Lower leg skin (tissue), 4 donors: ENCODE data around the gene XKR7. TPM values are rescaled to one million over a fixed set of nuclear protein-coding genes. Genes with fewer than 3 reads are reported as not detected.
"Not testable (repeated sequence)": the region's sequence is repeated elsewhere in the genome, so short reads cannot be mapped to it uniquely, and the experiment has no call there.

Experiments used
- DNase-seq, 2 donors: peaks; one replicate each; pipeline ENCODE4 v3.0.0-alpha.2; 2019; ENCODE audit warnings: low spot score in 2 of 2
- H3K4me3 ChIP-seq: fragments of 200-600 bp; sonication (generic); 2 replicates; pipeline ENCODE4 v1.5.1; 2017; ENCODE audit warnings: mild to moderate bottlenecking, low read depth; ENCODE audit not compliant: poor library complexity, severe bottlenecking
- POLR2A ChIP-seq, 2 donors: fragments of 450-650 bp; IDR thresholded peaks; one replicate each; pipeline ENCODE4 v1.6.1; 2016 to 2017; ENCODE audit warnings: antibody characterized with exemption in 2 of 2, mild to moderate bottlenecking in 1 of 2, moderate library complexity in 1 of 2
- WGBS, 2 donors: methylation state at CpG; one replicate each; pipeline ENCODE4 v1.1.5; 2018; 5-methylcytosine and 5-hydroxymethylcytosine counted together
- intact Hi-C: fragments of 100-400 bp; cut with DNase I; formaldehyde crosslinking; loops from one replicate; pipeline ENCODE4 v1.15.0; 2023; ENCODE audit warnings: low total_unique reads
- total RNA-seq, 4 donors: library from RNA; depleted of rRNA; stranded (reverse); fragments of >200 nt; gene quantifications; one replicate each; pipeline ENCODE4 v1.1.0, GENCODE V29; 2016
- TF ChIP-seq, protein P1 (sequence below), 3 donors: fragments of 450-650 bp; IDR thresholded peaks; one replicate each; pipeline ENCODE4 v1.5.1; 2016; ENCODE audit warnings: antibody characterized with exemption in 3 of 3, mild to moderate bottlenecking in 3 of 3, moderate library complexity in 2 of 3

XKR7 gene
- total RNA-seq, 4 donors from 2014 or later: not detected

DNA sequence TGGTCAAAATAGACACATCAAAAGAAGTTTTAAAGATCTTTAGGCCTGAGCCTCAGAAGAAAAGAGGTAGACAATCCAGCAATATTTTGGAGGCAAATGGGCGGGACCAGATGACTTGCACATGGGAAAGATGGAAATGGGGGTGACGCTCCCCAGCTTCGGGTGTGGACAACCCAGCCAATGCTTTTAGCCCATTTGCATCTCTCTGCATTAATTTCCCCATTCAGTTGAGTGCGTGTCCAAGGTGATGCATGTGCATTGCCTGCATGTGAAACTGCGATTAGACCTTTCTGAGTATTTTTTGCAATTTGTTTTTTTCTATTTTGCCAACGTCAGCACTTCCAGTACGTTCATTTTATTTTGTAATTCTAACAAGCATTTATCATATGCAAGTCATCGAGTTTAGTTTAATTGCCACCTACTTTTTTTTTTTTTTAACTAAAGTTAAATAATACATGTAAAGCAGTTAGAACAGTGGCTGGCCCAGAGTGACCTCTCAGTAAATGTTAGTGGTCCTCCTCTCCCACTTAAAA lies 40.3 kb upstream of the XKR7 start:
- intact Hi-C loops: no loop called here
- TF ChIP-seq, protein P1, sequence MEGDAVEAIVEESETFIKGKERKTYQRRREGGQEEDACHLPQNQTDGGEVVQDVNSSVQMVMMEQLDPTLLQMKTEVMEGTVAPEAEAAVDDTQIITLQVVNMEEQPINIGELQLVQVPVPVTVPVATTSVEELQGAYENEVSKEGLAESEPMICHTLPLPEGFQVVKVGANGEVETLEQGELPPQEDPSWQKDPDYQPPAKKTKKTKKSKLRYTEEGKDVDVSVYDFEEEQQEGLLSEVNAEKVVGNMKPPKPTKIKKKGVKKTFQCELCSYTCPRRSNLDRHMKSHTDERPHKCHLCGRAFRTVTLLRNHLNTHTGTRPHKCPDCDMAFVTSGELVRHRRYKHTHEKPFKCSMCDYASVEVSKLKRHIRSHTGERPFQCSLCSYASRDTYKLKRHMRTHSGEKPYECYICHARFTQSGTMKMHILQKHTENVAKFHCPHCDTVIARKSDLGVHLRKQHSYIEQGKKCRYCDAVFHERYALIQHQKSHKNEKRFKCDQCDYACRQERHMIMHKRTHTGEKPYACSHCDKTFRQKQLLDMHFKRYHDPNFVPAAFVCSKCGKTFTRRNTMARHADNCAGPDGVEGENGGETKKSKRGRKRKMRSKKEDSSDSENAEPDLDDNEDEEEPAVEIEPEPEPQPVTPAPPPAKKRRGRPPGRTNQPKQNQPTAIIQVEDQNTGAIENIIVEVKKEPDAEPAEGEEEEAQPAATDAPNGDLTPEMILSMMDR (IDR thresholded peaks at IDR 0.05): no peak
- TF ChIP-seq POLR2A (IDR thresholded peaks at IDR 0.05): no peak
- no peak for DNase-seq
- no peak overlapping the region for H3K4me3 ChIP-seq
- WGBS, 2 donors: 72 to 77% methylated on average over 8 of the region's 8 CpGs

GRCh38 chr20:31929631-31930030 lies 38.3 kb upstream of the XKR7 start:
- H3K4me3 ChIP-seq, DNase-seq, intact Hi-C loops: not testable (repeated sequence)
- WGBS, 2 donors: 84 to 88% methylated on average over 4 of the region's 4 CpGs

DNA sequence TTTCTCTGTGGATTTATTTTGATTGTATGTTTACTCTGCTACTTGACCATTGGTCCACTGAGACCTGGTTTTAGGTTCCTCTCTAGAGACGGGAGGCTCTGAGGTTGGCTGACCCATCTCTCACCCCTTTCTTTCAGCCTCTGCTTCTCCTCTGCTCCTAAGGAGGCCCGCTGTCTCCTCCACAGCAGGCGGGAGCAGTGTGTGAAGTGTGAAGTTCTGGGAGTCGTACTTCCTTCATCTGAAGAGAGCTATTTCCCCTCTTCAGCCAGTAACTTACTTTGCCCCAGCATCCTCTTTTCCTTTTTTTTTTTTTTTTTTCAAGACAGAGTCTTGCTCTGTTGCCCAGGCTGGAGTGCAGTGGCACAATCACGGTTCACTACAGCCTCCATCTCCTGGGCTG lies 37.2 kb upstream of the XKR7 start:
- no peak for DNase-seq
- intact Hi-C loops: no loop called here
- 57 to 58% methylated on average over 5 of the region's 5 CpGs for WGBS, 2 donors

GRCh38 chr20:31933698-31934097 lies 34.3 kb upstream of the XKR7 start:
- 50 to 66% methylated on average over 10 of the region's 10 CpGs for WGBS, 2 donors
- TF ChIP-seq POLR2A (IDR thresholded peaks at IDR 0.05): no peak
- TF ChIP-seq, protein P1 (IDR thresholded peaks at IDR 0.05): no peak
- H3K4me3 ChIP-seq: no peak overlapping the region
- no peak for DNase-seq
- intact Hi-C loops: no loop called here

More for the DNA sequence above, 37.2 kb upstream of the XKR7 start:
- TF ChIP-seq POLR2A (IDR thresholded peaks at IDR 0.05): no peak
- TF ChIP-seq, protein P1 (IDR thresholded peaks at IDR 0.05): no peak
- H3K4me3 ChIP-seq: no peak overlapping the region

- intact Hi-C loops: no loop called here
- H3K4me3 ChIP-seq: no peak overlapping the region
- no peak for DNase-seq
- TF ChIP-seq, protein P1 (IDR thresholded peaks at IDR 0.05): no peak
- no peak for TF ChIP-seq POLR2A (IDR thresholded peaks at IDR 0.05)
- 87 to 90% methylated on average over 12 to 14 of the region's 14 CpGs for WGBS, 2 donors
These were observed 33.5 kb upstream of the XKR7 start for GRCh38 chr20:31934491-31934890.

GRCh38 chr20:31934968-31935764 lies 32.8 kb upstream of the XKR7 start:
- 69 to 72% methylated on average over 8 of the region's 8 CpGs for WGBS, 2 donors
- no peak for DNase-seq
- TF ChIP-seq, protein P1 (IDR thresholded peaks at IDR 0.05): no peak
- no peak for TF ChIP-seq POLR2A (IDR thresholded peaks at IDR 0.05)
- no peak overlapping the region for H3K4me3 ChIP-seq
- intact Hi-C loops: no loop called here
